PC-3 (cell line): ENCODE data around the gene CTSE.

Experiments used
- CTCF ChIP-seq: fragments of 300-600 bp; sonication (generic); conservative IDR thresholded peaks from 2 replicates; pipeline ENCODE4 v1.5.1; 2017; ENCODE audit warnings: antibody characterized with exemption, low read depth, mild to moderate bottlenecking, low read length
- EZH2phosphoT487 ChIP-seq: fragments of 300-600 bp; sonication (generic); IDR thresholded peaks from 2 replicates; pipeline ENCODE4 v1.6.1; 2018; ENCODE audit warnings: mild to moderate bottlenecking, antibody characterized with exemption, low read length, borderline replicate concordance

GRCh38 chr1:206002871-206003801 is 20.6 kb downstream of the CTSE start, which contains the start of gene RAB7B:
- TF ChIP-seq CTCF (no peak), EZH2phosphoT487 (no peak)
